Bronchial epithelial cell (primary cell): Measurements from ENCODE around the gene CHST1. TPM values are rescaled to one million over a fixed set of nuclear protein-coding genes. Genes with fewer than 3 reads are reported as not detected.

Experiments
- DNase-seq: peaks from one replicate; pipeline ENCODE4 v3.0.0-alpha.2; 2010; ENCODE audit warnings: low read depth
- FAIRE-seq: peaks from 2 replicates; lab custom pipeline; 2011; peaks lifted over from hg19 to GRCh38; lab: Jason Lieb, UNC
- H3K27me3 ChIP-seq: 2 replicates; pipeline ENCODE4 v1.5.1; 2011; ENCODE audit warnings: low read length; ENCODE audit not compliant: control insufficient read depth, insufficient read depth
- H3K36me3 ChIP-seq: 2 replicates; pipeline ENCODE4 v1.5.1; 2011; ENCODE audit warnings: low read length; ENCODE audit not compliant: control insufficient read depth, insufficient read depth
- H3K4me3 ChIP-seq: 2 replicates; pipeline ENCODE4 v1.5.1; 2011; ENCODE audit warnings: mild to moderate bottlenecking, low read depth, low read length, control low read depth
- CTCF ChIP-seq: IDR thresholded peaks from 2 replicates; pipeline ENCODE4 v1.5.1; 2011; ENCODE audit warnings: mild to moderate bottlenecking, moderate library complexity, low read length, control low read depth, inconsistent platforms; ENCODE audit not compliant: insufficient read depth, severe bottlenecking
- total RNA-seq: library from RNA; depleted of rRNA; stranded (reverse); fragments of >200 nt; gene quantifications from 2 replicates; pipeline ENCODE4 v1.2.1, GENCODE V29; 2014

Gene CHST1
- total RNA-seq, 1 donor from 2014 or later: 0.26 TPM

- FAIRE-seq (no peak), DNase-seq (no peak)
- no peaks in the 10 kb centered on the region for H3K36me3 ChIP-seq
- no peak for TF ChIP-seq CTCF
- H3K4me3 ChIP-seq: no peak overlapping the region
- no peaks in the 10 kb centered on the region for H3K27me3 ChIP-seq
These were observed 56.1 kb downstream of the CHST1 start for GRCh38 chr11:45609337-45609736.

- H3K27me3 ChIP-seq: no peaks in the 10 kb centered on the region
- FAIRE-seq: no peak
These were observed 57.4 kb downstream of the CHST1 start for GRCh38 chr11:45607995-45608394.

DNA sequence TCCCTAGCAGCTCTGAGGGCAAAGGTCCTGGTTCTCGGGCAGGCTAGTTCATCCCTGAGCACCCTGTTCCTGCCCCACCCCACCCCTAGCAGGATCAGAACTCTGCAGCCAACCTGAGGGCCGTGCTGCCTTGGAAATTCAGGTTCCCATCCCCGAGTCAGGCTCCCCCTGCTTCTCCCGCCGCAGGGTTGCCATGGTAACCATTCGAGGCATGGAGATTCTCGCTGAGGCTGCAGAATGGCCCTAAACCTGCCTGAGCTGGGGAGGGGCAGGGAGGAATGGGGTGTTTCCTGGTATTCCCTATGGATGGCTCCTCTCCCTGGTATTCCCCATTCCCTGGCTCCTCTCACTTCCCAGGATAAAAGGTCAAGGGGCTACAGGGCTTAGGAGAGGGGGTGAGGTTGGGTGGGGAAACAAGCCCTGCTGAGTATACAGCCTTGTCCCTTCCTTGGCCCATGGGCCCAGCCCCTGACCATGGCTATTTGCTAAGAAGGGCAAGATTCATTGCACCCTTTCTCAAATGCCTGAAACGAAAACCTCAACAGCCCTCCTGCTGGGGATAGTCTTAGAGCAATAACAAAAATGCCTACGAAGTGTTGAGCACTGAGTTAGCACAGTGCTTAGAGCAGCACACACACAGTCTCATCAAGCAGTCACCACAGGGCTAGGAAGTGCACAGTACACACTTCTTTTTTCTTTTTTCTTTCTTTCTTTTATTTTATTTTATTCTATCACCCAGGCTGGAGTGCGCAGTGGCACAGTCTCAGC is 58.7 kb downstream of the CHST1 start:
- no peak overlapping the region for H3K4me3 ChIP-seq
- H3K27me3 ChIP-seq: no peaks in the 10 kb centered on the region
- FAIRE-seq: no peak
- TF ChIP-seq CTCF: no peak
- H3K36me3 ChIP-seq: no peaks in the 10 kb centered on the region
- DNase-seq: no peak

More at GRCh38 chr11:45607995-45608394, 57.4 kb downstream of the CHST1 start:
- no peak for TF ChIP-seq CTCF
- no peak for DNase-seq
- Histone ChIP-seq H3K36me3 (no peaks in the 10 kb centered on the region), H3K4me3 (no peak overlapping the region)

DNA sequence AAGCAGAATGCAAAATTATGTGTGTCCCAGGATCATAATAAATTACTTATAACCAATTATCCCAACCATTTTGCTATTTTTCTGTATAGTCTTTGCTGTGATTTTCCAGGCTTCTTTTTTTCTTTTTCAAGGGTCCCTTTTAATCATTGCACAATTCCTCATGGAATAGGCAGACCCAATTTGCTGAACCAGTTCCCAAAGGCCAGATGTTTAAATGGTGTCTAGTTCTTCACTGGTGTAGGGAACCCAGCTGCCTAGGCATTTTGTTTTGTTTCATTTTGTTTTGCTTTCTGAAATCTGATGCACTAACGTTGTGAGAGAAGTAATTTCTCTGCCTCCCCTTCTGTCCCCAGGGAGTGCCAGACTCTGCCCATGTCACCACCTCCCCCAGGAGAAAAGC is 60.4 kb downstream of the CHST1 start:
- FAIRE-seq: no peak
- no peak for DNase-seq
- no peak for TF ChIP-seq CTCF
- H3K36me3 ChIP-seq: no peaks in the 10 kb centered on the region
- H3K27me3 ChIP-seq: no peaks in the 10 kb centered on the region
- H3K4me3 ChIP-seq: no peak overlapping the region

GRCh38 chr11:45603946-45604682 is 61.3 kb downstream of the CHST1 start:
- no peak for FAIRE-seq
- no peak overlapping the region for H3K4me3 ChIP-seq
- DNase-seq: no peak
- no peaks in the 10 kb centered on the region for H3K27me3 ChIP-seq
- no peaks in the 10 kb centered on the region for H3K36me3 ChIP-seq
- no peak for TF ChIP-seq CTCF
